22Rv1 (cell line): ENCODE data around the gene CENATAC.

Experiments
- H3K27ac ChIP-seq: fragments of 450-650 bp; 2 replicates; pipeline ENCODE4 v1.5.1; 2017
- CTCF ChIP-seq: fragments of 450-650 bp; IDR thresholded peaks from 2 replicates; pipeline ENCODE4 v1.5.1; 2017; ENCODE audit warnings: mild to moderate bottlenecking
- ZFX ChIP-seq: fragments of 450-650 bp; IDR thresholded peaks from 2 replicates; pipeline ENCODE4 v1.6.1; 2017; ENCODE audit warnings: antibody characterized with exemption, borderline replicate concordance

The CENATAC gene

GRCh38 chr11:119016216-119017009 lies 18.5 kb downstream of the CENATAC start:
- TF ChIP-seq CTCF: no peak
- TF ChIP-seq ZFX: no peak
- H3K27ac ChIP-seq: peak overlapping the region; percentile 96

GRCh38 chr11:119017377-119017776 lies 19.4 kb downstream of the CENATAC start:
- peak overlapping the region; percentile 96 for H3K27ac ChIP-seq

- TF ChIP-seq ZFX (no peak), CTCF (no peak)
- peak within 1 kb of the TSS; percentile 96 for H3K27ac ChIP-seq
Measured at GRCh38 chr11:119018074-119018938, 20.4 kb downstream of the CENATAC start, which contains the start of the genes RPS25 and TRAPPC4. RPS25 (minus strand) TSS chr11:119018343; CDS start chr11:119018284, 59 bp downstream. TRAPPC4 (plus strand) TSS chr11:119018766; CDS start chr11:119018796, 30 bp downstream.

GRCh38 chr11:119019996-119020395 lies 22.1 kb downstream of the CENATAC start:
- H3K27ac ChIP-seq: no peak overlapping the region
- no peak for TF ChIP-seq ZFX
- TF ChIP-seq CTCF: no peak

GRCh38 chr11:119021631-119022030 lies 23.7 kb downstream of the CENATAC start:
- TF ChIP-seq CTCF (no peak), ZFX (no peak)
- H3K27ac ChIP-seq: peak overlapping the region; percentile 64

GRCh38 chr11:119023741-119024140 lies 25.8 kb downstream of the CENATAC start:
- no peak overlapping the region for H3K27ac ChIP-seq
- TF ChIP-seq ZFX: no peak

GRCh38 chr11:119024430-119025098 lies 26.6 kb downstream of the CENATAC start:
- no peak for TF ChIP-seq ZFX
- no peak for TF ChIP-seq CTCF
- H3K27ac ChIP-seq: no peak overlapping the region
